ENCODE measurements around the gene PDSS2.

The PDSS2 gene

DNA sequence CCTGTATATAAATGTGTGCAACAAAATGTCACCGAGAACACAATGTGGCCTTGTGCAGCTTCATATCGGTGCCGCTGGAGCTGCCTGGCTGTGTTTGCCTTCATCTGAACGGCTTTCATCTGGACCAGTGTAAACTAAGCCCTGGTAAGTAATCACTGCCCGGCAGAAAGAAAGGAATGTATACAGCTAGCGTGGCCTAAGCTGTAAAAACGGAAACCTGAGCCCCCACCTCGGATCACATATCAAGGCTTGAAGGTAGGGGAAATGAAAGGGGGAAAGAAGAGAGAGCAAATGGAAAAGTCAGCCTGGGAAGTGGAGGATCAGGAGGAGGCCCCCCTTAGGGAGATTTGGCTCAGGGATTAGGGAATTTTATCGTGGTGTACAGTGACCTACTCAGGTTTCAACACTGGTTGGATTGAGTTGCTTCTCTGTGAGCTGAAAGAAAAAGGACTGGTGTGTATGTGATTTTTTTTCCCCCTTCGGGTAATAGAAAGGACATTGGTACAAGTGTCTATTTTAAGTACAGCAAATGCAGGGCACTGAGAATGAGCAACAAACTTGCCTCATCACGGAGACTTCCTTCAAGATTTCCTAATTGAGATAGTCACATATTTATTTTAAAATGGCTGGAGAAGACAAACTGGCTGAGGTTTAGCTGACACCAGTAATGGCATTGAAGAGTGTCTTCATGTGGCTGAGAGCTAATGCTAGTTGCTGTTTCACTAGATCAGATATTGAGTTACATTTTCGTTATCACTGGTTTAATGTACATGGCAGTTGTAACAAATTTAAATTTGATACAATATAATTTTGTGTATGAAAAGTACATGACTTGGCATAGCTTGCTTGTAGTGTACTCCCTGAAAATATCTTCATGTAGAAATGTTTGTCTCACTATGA is 34.0 kb upstream of the PDSS2 start:
- peak; percentile 51 to 58 for DNase-seq (ENCODE audit: low read depth in 2 of 2)
- TF ChIP-seq, protein P1, sequence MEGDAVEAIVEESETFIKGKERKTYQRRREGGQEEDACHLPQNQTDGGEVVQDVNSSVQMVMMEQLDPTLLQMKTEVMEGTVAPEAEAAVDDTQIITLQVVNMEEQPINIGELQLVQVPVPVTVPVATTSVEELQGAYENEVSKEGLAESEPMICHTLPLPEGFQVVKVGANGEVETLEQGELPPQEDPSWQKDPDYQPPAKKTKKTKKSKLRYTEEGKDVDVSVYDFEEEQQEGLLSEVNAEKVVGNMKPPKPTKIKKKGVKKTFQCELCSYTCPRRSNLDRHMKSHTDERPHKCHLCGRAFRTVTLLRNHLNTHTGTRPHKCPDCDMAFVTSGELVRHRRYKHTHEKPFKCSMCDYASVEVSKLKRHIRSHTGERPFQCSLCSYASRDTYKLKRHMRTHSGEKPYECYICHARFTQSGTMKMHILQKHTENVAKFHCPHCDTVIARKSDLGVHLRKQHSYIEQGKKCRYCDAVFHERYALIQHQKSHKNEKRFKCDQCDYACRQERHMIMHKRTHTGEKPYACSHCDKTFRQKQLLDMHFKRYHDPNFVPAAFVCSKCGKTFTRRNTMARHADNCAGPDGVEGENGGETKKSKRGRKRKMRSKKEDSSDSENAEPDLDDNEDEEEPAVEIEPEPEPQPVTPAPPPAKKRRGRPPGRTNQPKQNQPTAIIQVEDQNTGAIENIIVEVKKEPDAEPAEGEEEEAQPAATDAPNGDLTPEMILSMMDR (IDR thresholded peaks at IDR 0.05; ENCODE audit: low read depth, low read length), result no peak
- peak overlapping the region; percentile 29 to 68 for H3K4me3 ChIP-seq (replicated peaks in 1 of 2; ENCODE audit: low read depth in 2 of 2, low read length in 2 of 2)

DNA sequence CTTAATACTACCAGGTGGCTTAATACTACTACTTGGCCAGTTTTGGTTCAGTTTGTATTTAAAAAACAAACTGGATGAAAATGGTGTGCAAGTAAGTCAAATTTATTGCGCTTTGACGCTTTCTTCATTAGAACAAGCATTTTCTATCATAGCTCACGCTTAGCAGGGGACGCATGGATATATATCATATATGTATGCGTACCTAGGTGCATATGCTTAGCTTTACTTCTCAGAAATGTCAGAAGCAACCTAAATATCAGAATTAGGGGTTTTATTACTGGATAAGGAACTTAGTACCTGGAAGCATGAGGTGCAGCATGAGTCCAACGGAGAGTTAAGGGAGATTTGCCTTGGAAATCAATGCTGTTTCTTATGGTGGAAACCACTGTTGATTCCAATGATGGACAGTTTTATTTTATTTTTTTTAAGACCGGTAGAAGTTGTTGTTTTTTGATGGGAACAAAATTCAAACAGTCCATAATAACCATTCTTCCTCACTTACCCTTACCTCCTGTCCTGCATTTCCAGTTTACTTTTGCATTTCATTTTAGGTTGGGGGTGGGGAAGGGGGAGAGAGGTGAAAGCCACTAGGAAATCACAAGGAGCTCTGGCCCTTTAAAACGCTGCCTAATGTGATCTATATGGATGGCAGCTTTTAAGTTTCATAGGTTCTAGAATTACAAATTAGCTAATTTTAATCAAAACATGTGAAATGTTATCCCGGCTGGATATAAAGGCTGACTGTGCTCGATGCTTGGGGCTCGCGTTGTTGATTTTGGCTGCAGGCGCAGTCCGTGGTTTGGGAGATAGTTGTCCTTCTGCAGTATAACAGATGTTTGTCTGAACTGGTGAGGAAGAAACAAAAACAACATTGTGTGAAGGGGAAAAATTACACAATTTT is 32.6 kb upstream of the PDSS2 start:
- TF ChIP-seq, protein P1 (IDR thresholded peaks at IDR 0.05; ENCODE audit: low read depth, low read length), result no peak
- peak; percentile 84 to 87 for DNase-seq (ENCODE audit: low read depth in 2 of 2)
- H3K4me3 ChIP-seq (replicated peaks in 1 of 2; ENCODE audit: low read depth in 2 of 2, low read length in 2 of 2), result peak overlapping the region; percentile 68 to 83

DNA sequence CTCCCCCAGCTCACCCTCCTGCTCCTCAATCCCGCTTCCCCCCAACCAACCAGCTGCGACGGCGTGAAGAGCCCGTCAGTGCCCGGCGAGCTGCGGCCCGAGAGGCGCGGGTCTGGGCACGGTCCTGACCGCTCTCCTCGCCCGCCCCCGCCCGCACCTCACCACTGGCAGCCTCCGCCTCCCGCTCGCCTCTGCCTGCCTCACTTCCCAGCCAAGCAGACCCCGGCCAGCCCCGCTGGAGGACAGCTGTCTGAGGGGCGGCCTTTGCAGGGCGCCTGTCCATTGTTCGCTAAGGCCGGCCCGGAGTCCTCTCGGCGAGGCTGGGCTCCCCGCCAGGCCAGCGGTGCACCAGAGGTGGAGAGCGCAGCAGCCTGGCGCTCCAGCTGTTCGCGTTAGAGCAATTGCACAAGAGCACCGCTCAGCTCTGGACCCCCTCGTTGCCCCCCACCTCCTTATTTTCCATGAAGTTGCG is 31.8 kb upstream of the PDSS2 start:
- TF ChIP-seq, protein P1 (IDR thresholded peaks at IDR 0.05; ENCODE audit: low read depth, low read length), result no peak
- peak overlapping the region; percentile 68 to 83 for H3K4me3 ChIP-seq (replicated peaks in 1 of 2; ENCODE audit: low read depth in 2 of 2, low read length in 2 of 2)
- peak; percentile 56 to 65 for DNase-seq (ENCODE audit: low read depth in 2 of 2)

DNA sequence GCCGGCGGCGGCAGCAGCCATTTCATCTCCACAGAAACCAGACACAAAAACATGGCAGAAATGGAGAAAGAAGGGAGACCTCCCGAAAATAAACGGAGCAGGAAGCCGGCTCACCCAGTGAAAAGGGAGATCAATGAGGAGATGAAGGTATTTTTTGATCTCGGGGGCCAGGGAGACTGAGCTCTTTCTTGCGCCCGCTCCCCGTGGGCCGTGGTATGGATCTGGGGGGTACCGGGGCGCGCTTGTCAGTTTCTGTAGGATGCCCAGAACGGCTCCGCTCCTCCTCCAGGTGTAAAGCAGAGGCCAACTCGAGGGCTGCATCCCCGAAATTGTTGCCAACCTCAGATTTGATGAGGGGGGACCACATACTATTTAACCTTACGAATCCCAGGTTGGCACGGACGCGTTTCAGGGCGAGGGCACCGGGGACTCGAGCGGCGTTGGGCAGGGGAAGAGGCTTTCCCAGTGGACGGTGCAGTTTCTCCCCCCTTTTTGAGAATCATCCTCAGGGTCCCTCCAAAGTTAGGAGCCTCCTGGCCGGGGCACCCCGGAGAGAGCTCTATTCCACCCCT is 31.3 kb upstream of the PDSS2 start:
- TF ChIP-seq, protein P1 (IDR thresholded peaks at IDR 0.05; ENCODE audit: low read depth, low read length), result no peak
- H3K4me3 ChIP-seq (replicated peaks in 1 of 2; ENCODE audit: low read depth in 2 of 2, low read length in 2 of 2), result peak overlapping the region; percentile 68 to 83
- no peak for DNase-seq (ENCODE audit: low read depth in 2 of 2)

DNA sequence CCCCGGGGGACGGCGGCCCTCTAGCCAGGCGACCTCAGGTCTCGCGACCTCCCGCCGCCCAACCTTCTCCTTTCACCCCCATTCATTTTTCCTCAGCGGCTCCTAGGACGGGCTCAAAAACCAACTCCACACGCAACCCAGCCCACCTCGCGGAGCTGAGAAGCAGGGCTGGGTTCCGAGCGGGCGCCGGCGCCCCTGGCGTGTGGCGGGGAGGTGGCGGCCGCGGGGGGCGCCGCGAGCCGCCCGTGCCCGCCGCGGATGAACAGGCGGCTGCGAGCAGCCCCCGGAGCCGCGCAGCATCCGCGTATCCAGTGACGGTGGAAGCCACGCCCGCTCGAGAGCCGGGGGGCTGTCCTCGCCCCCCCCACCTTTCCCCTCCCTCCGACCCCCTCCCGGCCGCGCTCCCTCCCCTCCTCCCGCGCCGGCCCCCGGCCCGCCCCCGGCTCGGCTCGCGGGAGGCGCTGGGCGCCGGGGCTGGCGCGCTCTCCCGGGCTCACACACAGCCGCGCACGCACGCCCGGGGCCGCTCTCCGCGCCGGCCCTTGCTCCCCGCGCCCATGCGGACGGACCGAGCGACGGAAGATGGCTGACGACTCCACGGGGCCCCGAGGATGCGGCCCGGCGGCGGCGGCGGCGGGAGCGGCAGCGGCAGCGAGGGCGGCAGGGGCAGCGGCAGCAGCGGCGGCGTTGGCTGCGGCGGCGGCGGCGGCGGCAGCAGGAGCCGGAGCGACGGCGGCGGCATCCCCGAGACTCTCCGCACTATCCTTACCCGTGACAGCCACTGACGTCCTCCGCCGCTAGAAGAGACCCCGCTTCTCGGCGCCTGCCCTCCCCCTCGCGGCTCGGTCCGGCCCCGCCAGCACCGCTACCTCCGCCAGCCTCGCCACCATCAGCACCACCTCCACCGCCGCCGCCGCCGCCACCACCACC is 30.5 kb upstream of the PDSS2 start, which contains the start of gene SOBP:
TSS of gene SOBP (plus strand) at position 482 of the 930 bp plus-strand sequence. CDS start 500 bp downstream, outside the sequence.
- TF ChIP-seq, protein P1 (IDR thresholded peaks at IDR 0.05; ENCODE audit: low read depth, low read length), result no peak
- peak within 1 kb of the TSS; percentile 68 to 83 for H3K4me3 ChIP-seq (replicated peaks in 1 of 2; ENCODE audit: low read depth in 2 of 2, low read length in 2 of 2)
- DNase-seq (ENCODE audit: low read depth in 2 of 2), result peak; percentile 38 to 70
